GM12892 (cell line): ENCODE results near the gene RIPOR2.

Experiments
- POLR2A ChIP-seq: IDR thresholded peaks from 2 replicates; pipeline ENCODE4 v1.6.1; 2011; ENCODE audit warnings: low read depth, low read length, control low read depth
- POLR2AphosphoS5 ChIP-seq: IDR thresholded peaks from 2 replicates; pipeline ENCODE4 v1.6.1; 2011; ENCODE audit warnings: low read depth, low read length, control low read depth

GRCh38 chr6:24874776-24875533 is 60.8 kb downstream of the RIPOR2 start:
- no peak for TF ChIP-seq POLR2A
- no peak for TF ChIP-seq POLR2AphosphoS5
